Measurements from ENCODE around the gene UCHL1.

DNA sequence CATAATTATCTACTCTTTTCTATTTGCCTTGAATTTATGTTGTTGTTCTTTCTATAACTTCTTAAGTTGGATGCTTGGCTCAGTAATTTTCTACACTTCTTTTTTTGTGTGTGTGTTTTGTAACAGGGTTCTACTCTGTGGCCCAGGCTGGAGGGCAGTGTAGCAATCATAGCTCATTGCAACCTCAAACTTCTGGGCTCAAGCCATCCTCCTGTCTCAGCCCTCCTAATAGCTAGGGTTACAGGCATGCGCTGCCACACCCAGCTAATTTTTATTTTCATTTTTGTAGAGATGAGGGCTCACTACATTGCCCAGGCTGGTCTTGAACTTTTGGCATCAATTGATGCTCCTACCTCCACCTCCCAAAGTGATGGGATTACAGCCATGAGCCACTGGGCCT is 20.7 kb upstream of the UCHL1 start:
- no peak for TF ChIP-seq EZH2phosphoT487 (IDR thresholded peaks at IDR 0.05; ENCODE audit: low read length)
- TF ChIP-seq, protein P1, sequence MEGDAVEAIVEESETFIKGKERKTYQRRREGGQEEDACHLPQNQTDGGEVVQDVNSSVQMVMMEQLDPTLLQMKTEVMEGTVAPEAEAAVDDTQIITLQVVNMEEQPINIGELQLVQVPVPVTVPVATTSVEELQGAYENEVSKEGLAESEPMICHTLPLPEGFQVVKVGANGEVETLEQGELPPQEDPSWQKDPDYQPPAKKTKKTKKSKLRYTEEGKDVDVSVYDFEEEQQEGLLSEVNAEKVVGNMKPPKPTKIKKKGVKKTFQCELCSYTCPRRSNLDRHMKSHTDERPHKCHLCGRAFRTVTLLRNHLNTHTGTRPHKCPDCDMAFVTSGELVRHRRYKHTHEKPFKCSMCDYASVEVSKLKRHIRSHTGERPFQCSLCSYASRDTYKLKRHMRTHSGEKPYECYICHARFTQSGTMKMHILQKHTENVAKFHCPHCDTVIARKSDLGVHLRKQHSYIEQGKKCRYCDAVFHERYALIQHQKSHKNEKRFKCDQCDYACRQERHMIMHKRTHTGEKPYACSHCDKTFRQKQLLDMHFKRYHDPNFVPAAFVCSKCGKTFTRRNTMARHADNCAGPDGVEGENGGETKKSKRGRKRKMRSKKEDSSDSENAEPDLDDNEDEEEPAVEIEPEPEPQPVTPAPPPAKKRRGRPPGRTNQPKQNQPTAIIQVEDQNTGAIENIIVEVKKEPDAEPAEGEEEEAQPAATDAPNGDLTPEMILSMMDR (IDR thresholded peaks at IDR 0.05; ENCODE audit: low read length), result no peak
